ENCODE data around the gene OR2C3.

DNA sequence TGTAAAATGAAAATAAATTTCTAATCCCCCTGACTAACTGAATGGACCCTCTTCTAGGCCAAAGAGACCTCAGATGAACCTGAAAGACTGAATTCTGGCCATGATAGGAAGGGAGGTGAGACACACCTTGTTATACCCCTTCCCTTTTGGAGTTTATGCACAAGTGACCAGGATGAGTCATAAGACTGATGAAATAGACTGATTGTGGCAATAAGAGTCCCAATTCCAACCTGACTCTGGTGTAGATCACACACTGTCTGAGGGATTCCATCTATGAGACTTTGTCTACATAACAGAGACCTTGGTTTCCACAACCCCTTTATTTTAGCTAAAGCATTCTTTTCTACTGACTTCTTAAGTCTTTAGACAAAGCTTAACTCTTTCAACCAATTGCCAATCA, 38.4 kb upstream of the OR2C3 start:
- TF ChIP-seq, protein P1, sequence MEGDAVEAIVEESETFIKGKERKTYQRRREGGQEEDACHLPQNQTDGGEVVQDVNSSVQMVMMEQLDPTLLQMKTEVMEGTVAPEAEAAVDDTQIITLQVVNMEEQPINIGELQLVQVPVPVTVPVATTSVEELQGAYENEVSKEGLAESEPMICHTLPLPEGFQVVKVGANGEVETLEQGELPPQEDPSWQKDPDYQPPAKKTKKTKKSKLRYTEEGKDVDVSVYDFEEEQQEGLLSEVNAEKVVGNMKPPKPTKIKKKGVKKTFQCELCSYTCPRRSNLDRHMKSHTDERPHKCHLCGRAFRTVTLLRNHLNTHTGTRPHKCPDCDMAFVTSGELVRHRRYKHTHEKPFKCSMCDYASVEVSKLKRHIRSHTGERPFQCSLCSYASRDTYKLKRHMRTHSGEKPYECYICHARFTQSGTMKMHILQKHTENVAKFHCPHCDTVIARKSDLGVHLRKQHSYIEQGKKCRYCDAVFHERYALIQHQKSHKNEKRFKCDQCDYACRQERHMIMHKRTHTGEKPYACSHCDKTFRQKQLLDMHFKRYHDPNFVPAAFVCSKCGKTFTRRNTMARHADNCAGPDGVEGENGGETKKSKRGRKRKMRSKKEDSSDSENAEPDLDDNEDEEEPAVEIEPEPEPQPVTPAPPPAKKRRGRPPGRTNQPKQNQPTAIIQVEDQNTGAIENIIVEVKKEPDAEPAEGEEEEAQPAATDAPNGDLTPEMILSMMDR (IDR thresholded peaks at IDR 0.05) = no peak
- TF ChIP-seq EP300 (IDR thresholded peaks at IDR 0.05; ENCODE audit: low read depth) = no peak
- no peak for TF ChIP-seq POLR2A (IDR thresholded peaks at IDR 0.05)

Data from transverse colon (tissue), 3 donors.